ENCODE data around the gene KRTAP10-3.

DNA sequence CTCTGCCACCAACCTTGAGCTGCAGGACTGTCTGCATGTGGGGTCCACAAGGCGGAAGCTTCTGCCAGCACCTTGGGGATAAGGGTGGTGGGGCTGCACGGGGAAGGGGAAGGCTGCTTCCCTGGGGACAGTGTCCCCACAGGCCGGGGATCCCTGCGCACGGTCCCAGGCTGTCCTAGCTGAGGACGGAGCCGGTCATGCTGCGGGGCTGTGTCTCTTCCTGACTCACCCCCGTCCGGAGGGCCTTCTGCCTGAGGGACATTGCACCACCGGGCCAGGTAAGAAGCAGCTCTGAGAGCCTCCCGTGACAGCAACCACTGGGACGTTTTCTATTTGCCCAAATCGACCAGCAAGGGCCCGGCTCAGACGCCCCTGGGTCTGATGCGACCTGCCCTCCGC lies 48.5 kb downstream of the KRTAP10-3 start:
- TF ChIP-seq GATA3 (IDR thresholded peaks at IDR 0.05; ENCODE audit: low read depth, low read length), result no peak
- no peak for TF ChIP-seq GATA2 (IDR thresholded peaks at IDR 0.05; ENCODE audit: low read depth, low read length)
